HG03439 (cell line): Measurements from ENCODE around the gene RANGRF.
"Not testable (repeated sequence)": the region's sequence is repeated elsewhere in the genome, so short reads cannot be mapped to it uniquely, and the experiment has no call there.

ENCODE experiments used
- ATAC-seq: cut with Tn5 transposase; IDR thresholded peaks from one replicate; pipeline ENCODE4 v1.9.1; 2021; ENCODE audit warnings: mild to moderate bottlenecking, moderate library complexity; ENCODE audit not compliant: unreplicated experiment

The RANGRF gene

GRCh38 chr17:8288336-8289102 lies at the start of gene RANGRF:
Gene RANGRF, plus strand, starts transcription at chr17:8288670. Its CDS starts 119 bp downstream, at chr17:8288789.
- ATAC-seq, result peak; percentile 70

DNA sequence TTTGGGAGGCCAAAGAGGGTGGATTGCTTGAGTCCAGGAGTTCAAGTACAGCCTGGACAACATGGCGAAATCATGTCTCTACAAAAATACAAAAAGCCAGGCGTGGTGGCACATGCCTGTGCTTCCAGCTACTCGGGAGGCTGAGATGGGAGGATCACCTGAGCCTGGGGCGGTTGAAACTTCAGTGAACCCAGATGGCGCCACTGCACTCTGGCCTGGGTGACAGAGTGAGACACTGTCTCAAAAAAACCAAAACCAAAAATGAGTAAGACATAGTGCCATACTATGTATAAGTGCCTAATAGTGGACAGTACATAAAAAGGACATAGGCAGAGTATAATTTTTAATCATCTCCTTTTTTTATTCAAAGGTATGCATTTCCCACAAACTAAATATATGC lies 44.6 kb upstream of the RANGRF start:
- no peak for ATAC-seq

- no peak for ATAC-seq
Observed at GRCh38 chr17:8244768-8245167, 43.7 kb upstream of the RANGRF start.

GRCh38 chr17:8248751-8249607 lies 39.5 kb upstream of the RANGRF start, which contains the start of gene PFAS:
Gene PFAS, plus strand, starts transcription at chr17:8249289. Its CDS starts 4,649 bp downstream, at chr17:8253938.
- ATAC-seq, result peak; percentile 61

DNA sequence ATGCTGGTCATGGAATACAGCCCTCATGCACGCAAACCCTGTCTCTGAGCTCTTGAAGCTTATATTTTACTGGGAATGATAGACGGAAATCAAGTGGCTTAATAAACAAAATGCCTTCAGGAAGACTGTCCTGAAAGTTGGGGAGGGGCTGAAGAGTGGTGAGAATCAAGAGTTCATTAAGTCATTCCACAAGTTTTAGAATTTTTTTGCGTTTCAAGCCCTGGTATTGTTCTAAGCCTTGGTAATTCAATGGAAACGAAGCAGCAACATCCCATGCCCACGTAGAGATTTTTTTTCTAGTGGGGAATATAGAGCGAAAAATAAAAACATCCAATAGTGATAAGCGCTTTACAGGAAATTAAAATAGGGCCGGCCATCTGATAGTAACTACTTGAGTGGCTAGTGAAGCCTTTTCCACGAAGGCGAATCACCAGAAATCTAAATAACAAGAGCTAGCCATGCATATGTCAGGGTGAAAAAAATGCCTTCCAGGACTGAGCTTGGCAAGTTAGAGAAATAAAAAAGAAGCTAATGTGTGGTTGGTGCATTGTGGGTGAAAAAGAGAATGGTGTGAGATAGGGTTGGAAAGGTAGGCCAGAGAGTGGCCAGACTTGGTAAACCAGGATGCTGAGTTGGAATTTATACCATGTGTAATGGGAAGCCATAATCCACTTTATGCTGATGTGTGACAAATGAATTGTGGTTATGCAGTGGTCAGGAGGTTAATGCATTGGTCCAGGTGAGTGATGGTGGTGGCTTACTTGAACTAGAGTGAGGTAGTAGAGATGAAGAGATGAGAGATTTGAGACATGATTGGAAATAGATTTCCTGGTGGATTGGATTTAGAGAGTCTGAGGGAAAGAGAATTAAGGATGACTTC lies 38.6 kb upstream of the RANGRF start:
- no peak for ATAC-seq

- ATAC-seq, result not testable (repeated sequence)
Observed at GRCh38 chr17:8251411-8251810, 37.1 kb upstream of the RANGRF start.

DNA sequence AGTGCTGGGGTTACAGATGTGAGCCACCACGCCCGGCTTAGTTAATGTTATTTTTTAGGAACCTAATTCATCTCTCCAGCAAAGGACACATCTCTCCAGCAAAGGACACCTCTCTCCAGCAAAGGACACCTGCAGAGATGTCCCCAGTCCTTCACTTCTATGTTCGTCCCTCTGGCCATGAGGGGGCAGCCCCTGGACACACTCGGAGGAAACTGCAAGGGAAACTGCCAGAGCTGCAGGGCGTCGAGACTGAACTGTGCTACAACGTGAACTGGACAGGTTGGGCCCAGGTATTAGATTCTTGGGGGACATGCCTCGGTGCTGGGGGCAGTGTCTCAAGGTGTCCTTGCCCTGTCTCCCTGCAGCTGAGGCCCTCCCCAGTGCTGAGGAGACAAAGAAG lies 34.7 kb upstream of the RANGRF start:
- no peak for ATAC-seq

DNA sequence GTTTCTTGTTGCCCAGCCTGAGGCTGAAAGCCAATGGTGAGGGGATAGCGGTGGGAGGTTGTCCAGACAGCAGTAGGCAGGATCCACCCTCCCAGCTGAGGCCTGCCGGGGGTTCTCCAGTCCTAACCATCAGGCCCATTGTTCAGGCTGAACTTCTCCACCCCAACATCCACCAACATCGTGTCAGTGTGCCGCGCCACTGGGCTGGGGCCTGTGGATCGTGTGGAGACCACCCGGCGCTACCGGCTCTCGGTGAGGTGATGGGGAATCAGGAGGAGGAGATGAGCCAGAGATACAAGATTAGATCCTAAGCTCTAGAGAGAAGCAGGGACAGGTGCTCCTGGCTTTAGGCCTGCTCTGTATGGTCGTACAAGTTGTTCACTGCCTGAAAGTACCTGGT lies 33.6 kb upstream of the RANGRF start:
- no peak for ATAC-seq

- ATAC-seq, result no peak
Observed at GRCh38 chr17:8255499-8255898, 33.0 kb upstream of the RANGRF start.

GRCh38 chr17:8256291-8256690 lies 32.2 kb upstream of the RANGRF start:
- ATAC-seq, result no peak

GRCh38 chr17:8256691-8257090 lies 31.8 kb upstream of the RANGRF start:
- ATAC-seq, result no peak

DNA sequence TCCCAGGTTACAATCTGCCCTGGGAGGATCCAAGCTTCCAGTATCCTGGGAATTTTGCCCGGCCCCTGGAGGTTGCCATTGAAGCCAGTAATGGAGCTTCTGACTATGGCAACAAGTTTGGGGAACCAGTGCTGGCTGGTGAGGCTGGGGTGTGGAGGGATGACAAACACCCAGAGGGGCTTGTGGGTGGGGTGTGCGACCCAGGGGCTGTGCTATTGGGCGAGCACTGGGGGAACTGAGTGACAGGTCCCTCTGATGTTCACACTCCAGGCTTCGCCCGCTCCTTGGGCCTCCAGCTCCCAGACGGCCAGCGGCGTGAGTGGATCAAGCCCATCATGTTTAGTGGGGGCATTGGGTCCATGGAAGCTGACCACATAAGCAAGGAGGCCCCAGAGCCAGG lies 30.7 kb upstream of the RANGRF start:
- no peak for ATAC-seq

GRCh38 chr17:8264320-8264719 lies 24.1 kb upstream of the RANGRF start:
- no peak for ATAC-seq

DNA sequence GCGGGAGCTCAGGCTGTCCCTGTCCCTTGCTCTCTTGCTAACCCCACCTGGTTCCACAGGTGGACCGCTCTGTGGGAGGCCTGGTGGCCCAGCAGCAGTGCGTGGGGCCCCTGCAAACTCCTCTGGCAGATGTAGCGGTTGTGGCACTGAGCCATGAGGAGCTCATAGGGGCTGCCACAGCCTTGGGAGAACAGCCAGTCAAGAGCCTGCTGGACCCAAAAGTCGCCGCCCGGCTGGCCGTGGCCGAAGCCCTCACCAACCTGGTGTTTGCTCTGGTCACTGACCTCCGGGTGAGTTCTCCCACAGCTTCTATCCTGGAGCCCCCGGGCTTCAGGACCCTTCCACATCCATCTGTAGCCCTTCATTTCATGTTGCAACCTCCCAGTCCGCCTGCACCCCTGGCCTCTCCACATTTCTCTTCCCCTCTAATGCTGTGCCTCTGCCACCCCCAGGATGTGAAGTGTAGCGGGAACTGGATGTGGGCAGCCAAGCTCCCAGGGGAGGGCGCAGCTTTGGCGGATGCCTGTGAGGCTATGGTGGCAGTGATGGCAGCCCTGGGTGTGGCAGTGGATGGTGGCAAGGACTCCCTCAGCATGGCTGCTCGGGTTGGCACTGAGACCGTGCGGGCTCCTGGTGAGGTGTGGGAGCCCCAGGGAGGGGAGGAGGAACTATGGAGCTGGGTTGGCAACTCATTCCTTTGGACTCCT lies 23.5 kb upstream of the RANGRF start:
- ATAC-seq, result no peak

GRCh38 chr17:8266648-8267479 lies 21.6 kb upstream of the RANGRF start:
- no peak for ATAC-seq

DNA sequence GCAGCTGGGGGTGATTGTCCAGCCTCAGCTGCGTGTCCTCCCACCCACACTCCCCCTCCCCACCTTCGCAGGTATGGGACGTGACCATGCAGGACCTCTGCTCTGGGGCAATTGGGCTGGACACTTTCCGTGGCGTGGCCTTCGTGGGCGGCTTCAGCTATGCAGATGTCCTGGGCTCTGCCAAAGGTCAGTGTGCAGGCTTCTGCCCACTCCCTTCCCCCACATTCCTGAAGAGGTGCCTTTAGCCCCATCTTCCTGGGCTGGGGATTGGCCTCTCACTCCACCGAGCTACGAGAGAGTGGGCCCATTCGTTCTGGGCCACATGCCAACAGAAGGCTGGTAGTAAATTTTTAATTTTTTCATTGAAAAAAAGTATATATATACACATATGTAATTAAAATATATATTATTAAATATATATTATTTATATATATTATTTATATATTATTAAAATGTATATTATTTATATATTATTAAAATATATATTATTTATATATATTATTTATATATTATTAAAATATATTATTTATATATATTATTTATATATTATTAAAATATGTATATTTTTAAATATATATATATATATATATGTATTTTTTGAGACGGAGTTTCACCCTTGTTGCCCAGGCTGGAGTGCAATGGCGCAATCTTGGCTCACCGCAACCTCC lies 20.9 kb upstream of the RANGRF start:
- ATAC-seq, result no peak

GRCh38 chr17:8268550-8269298 lies 19.7 kb upstream of the RANGRF start:
- no peak for ATAC-seq

- ATAC-seq, result no peak
Observed at GRCh38 chr17:8272421-8272820, 16.0 kb upstream of the RANGRF start.
